HepG2 (cell line): ENCODE results near the gene C2orf74. TPM values are rescaled to one million over a fixed set of nuclear protein-coding genes. Genes with fewer than 3 reads are reported as not detected.
A peak's percentile ranks its signal among the peaks of the same experiment; 100 is the strongest.

Experiments
- ERF ChIP-seq: IDR thresholded peaks from 2 replicates; pipeline ENCODE4 v1.6.1; 2018; ENCODE audit warnings: missing biosample characterization, missing genetic modification reagents
- FOXJ3 ChIP-seq: sonication (generic); formaldehyde crosslinking; IDR thresholded peaks from 2 replicates; pipeline ENCODE4 v1.4.0; 2020; ENCODE audit warnings: missing genetic modification reagents, mild to moderate bottlenecking, borderline replicate concordance
- MAF1 ChIP-seq: sonication (generic); formaldehyde crosslinking; IDR thresholded peaks from 2 replicates; pipeline ENCODE4 v1.5.0; 2020; ENCODE audit warnings: missing genetic modification reagents, borderline replicate concordance
- MBD4 ChIP-seq: IDR thresholded peaks from 2 replicates; pipeline ENCODE4 v1.6.1; 2012; ENCODE audit warnings: low read length, inconsistent platforms, borderline replicate concordance
- MIXL1 ChIP-seq: IDR thresholded peaks from 2 replicates; pipeline ENCODE4 v1.6.1; 2016
- MTERF4 ChIP-seq: sonication (generic); formaldehyde crosslinking; IDR thresholded peaks from 2 replicates; pipeline ENCODE4 v1.8.0; 2023; ENCODE audit warnings: mild to moderate bottlenecking, missing genetic modification reagents
- REPIN1 ChIP-seq: sonication (generic); formaldehyde crosslinking; IDR thresholded peaks from 2 replicates; pipeline ENCODE4 v1.8.0; 2022; ENCODE audit warnings: missing genetic modification reagents, low read depth, mild to moderate bottlenecking, borderline replicate concordance
- ZBTB49 ChIP-seq: sonication (generic); formaldehyde crosslinking; IDR thresholded peaks from 2 replicates; pipeline ENCODE4 v1.4.0; 2020; ENCODE audit warnings: missing genetic modification reagents, borderline replicate concordance
- ZFP37 ChIP-seq: sonication (generic); formaldehyde crosslinking; IDR thresholded peaks from 2 replicates; pipeline ENCODE4 v1.4.0; 2020; ENCODE audit warnings: missing genetic modification reagents, borderline replicate concordance
- ZNF263 ChIP-seq: sonication (generic); formaldehyde crosslinking; IDR thresholded peaks from 2 replicates; pipeline ENCODE4 v1.4.0; 2020; ENCODE audit warnings: missing genetic modification reagents
- ZNF282 ChIP-seq: fragments of 450-650 bp; IDR thresholded peaks from 2 replicates; pipeline ENCODE4 v1.6.1; 2018; ENCODE audit not compliant: partially characterized antibody
- ZNF337 ChIP-seq: sonication (generic); formaldehyde crosslinking; IDR thresholded peaks from 2 replicates; pipeline ENCODE4 v1.5.1; 2020; ENCODE audit warnings: missing genetic modification reagents, low read depth, mild to moderate bottlenecking, borderline replicate concordance
- ZNF484 ChIP-seq: sonication (generic); formaldehyde crosslinking; IDR thresholded peaks from 2 replicates; pipeline ENCODE4 v1.5.1; 2020; ENCODE audit warnings: mild to moderate bottlenecking, low read depth, missing genetic modification reagents, borderline replicate concordance
- ZNF615 ChIP-seq: sonication (generic); formaldehyde crosslinking; IDR thresholded peaks from 2 replicates; pipeline ENCODE4 v1.5.0; 2020; ENCODE audit warnings: mild to moderate bottlenecking, missing genetic modification reagents, borderline replicate concordance
- ZNF616 ChIP-seq: sonication (generic); formaldehyde crosslinking; IDR thresholded peaks from 2 replicates; pipeline ENCODE4 v1.5.0; 2020; ENCODE audit warnings: low read depth, mild to moderate bottlenecking, missing genetic modification reagents
- polyA plus RNA-seq, 8 experiments: library from polyadenylated mRNA; depleted of rRNA in 3 of 8; stranded (reverse) in 7 of 8; unstranded in 1 of 8; fragments of >200 nt; fragmentation: Illumina TruSeq in 4 of 8; extraction: Trizol in 4 of 8; gene quantifications; 2 replicates each; pipeline versions ENCODE4 v1.2.1 to v1.2.3, GENCODE V29; 2011 to 2016; ENCODE audit warnings: low read depth in 4 of 8, missing spikeins in 1 of 8, mixed read lengths in 1 of 8; ENCODE audit not compliant: insufficient read depth in 1 of 8
- total RNA-seq, 5 experiments: library from RNA; depleted of rRNA; stranded (reverse); fragments of >200 nt; fragmentation: Illumina TruSeq; extraction: Trizol; gene quantifications; 2 replicates each; pipeline ENCODE4 v1.2.3, GENCODE V29; 2016; ENCODE audit warnings: low read depth in 1 of 5
- TF ChIP-seq, protein P1 (sequence below): IDR thresholded peaks from 2 replicates; pipeline ENCODE4 v1.6.1; 2018; ENCODE audit warnings: missing genetic modification reagents
- TF ChIP-seq, protein P2 (sequence below): sonication (generic); formaldehyde crosslinking; IDR thresholded peaks from 2 replicates; pipeline ENCODE4 v1.5.0; 2020; ENCODE audit warnings: mild to moderate bottlenecking, low read depth, missing genetic modification reagents, borderline replicate concordance

Gene C2orf74
- total and polyA plus RNA-seq, 2 of the 13 experiments (the other 11 are each of a cell fraction or from before 2014, with no cell fraction given): 10.6 to 13.8 TPM

DNA sequence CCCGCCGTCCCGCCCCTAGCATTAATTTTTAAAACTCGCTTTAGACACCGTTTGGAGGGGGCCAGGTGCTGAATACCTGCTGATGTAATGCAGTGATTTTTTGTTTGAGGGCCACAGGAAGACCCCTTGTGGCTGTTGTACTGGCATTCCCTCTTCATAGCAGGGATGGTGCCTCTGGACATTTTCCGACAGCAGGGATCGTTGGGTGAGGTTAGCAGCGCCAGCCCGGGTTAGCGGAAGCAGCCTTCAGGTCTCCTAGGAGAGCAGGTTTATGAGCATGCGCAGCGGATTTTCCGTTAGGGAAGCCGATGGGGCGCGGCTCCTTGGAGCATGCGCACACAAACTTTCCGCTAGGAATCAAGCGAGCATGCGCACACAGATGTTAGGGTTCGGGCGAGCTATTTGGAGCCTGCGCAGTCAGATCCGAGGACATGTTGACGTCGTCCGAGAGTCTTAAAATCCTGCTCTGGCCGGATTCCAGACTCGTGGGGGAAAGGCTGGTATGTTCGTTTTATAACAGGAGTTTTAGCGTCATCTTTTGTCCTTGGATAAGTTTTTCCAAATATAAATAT, 17.2 kb upstream of the C2orf74 start (continued):
- TF ChIP-seq, protein P1, sequence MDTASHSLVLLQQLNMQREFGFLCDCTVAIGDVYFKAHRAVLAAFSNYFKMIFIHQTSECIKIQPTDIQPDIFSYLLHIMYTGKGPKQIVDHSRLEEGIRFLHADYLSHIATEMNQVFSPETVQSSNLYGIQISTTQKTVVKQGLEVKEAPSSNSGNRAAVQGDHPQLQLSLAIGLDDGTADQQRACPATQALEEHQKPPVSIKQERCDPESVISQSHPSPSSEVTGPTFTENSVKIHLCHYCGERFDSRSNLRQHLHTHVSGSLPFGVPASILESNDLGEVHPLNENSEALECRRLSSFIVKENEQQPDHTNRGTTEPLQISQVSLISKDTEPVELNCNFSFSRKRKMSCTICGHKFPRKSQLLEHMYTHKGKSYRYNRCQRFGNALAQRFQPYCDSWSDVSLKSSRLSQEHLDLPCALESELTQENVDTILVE (CRISPR knock-in tag): 0 out of 2 replicates have a peak, but pooled peaks have one; percentile 27
- no peak for TF ChIP-seq ZNF484
- no peak for TF ChIP-seq MBD4
- TF ChIP-seq, protein P2, sequence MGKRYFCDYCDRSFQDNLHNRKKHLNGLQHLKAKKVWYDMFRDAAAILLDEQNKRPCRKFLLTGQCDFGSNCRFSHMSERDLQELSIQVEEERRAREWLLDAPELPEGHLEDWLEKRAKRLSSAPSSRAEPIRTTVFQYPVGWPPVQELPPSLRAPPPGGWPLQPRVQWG: no peak
- no peak for TF ChIP-seq ZBTB49 (CRISPR knock-in tag)
- no peak for TF ChIP-seq ZNF616
- TF ChIP-seq MAF1 (CRISPR knock-in tag): no peak
- TF ChIP-seq ZNF263 (CRISPR knock-in tag): no peak
- TF ChIP-seq ZNF615 (CRISPR knock-in tag): no peak
- TF ChIP-seq ZNF337: 0 out of 2 replicates have a peak, but pooled peaks have one; percentile 9
- no peak for TF ChIP-seq ZFP37 (CRISPR knock-in tag)
- TF ChIP-seq MIXL1 (CRISPR knock-in tag): no peak
- no peak for TF ChIP-seq REPIN1
- no peak; the same call in 1 of the 2 replicates for TF ChIP-seq FOXJ3 (CRISPR knock-in tag)
- no peak for TF ChIP-seq MTERF4 (CRISPR knock-in tag)
- no peak for TF ChIP-seq ZNF282
- peak; percentile 68 for TF ChIP-seq ERF (CRISPR knock-in tag)
